ENCODE data around the gene DYNC1H1.
A peak's percentile ranks its signal among the peaks of the same experiment; 100 is the strongest.

DYNC1H1 gene

DNA sequence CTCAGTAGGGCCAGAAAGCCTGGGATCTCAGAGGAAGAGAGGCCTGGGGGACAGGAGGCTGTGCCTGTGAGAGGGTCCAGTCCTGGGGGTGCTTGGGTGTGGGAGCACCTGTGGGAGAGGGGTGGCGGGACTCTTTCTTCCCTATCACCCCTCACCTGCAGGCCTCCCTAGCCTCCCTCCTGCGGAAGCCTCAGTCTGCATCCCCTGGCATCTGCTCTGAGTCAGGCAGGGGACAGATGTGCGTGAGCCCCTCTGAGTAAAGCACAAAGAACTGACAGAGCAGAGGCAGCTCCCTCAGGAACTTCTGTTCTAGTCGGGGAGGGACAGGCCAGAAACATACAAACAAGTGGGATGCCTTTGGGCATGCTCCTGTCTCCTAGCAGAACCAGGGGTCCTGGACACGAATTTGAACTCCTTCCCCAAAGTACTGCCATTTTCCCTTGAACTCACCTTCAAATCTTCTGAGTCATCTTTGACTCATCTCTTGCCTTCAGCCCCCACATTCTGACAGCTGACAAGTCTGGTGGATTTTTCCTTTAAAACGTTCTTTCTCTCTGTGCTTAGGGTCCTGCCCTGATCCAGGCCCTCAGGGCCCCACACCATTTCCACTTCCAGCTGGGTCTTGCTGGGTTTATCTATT, 131.0 kb downstream of the DYNC1H1 start:
- no peak for DNase-seq

DNA sequence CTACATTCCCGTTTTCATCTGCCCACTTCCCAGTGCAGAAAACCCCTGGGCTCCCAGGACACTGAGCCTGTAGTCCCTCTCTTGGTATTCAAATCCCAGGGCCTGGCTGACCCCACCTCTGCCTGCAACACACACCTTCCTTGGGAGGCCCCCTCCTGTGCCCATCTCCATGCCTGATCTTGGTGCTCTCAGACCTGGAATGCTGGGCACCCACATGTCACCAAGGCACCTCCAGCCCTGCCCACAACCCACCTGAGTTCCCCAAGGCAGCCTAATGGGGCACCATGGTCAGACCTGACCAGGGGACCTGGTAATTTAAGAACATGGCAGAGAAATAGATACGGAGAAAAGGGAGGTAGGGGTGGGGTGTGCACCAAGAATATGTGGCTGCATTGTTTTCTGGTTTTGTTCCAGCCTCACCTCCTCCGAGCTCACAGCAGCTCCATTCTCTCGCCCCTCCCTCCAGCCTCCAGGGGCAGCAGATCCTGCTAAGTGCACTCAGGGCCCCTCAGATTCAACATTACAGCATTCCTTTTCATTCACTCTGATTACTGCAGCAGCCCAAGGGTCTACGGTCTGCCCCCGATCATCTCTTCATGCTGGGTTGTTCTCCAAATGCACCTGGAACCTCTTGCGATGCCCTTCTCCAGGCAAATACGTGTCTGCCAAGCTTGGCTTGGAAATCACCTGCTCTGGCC, 131.6 kb downstream of the DYNC1H1 start:
- DNase-seq: peak; percentile 44

- DNase-seq: peak; percentile 67
Measured at GRCh38 chr14:102096569-102097188, 132.3 kb downstream of the DYNC1H1 start.

GRCh38 chr14:102097441-102098135, 133.2 kb downstream of the DYNC1H1 start:
- DNase-seq: no peak

DNA sequence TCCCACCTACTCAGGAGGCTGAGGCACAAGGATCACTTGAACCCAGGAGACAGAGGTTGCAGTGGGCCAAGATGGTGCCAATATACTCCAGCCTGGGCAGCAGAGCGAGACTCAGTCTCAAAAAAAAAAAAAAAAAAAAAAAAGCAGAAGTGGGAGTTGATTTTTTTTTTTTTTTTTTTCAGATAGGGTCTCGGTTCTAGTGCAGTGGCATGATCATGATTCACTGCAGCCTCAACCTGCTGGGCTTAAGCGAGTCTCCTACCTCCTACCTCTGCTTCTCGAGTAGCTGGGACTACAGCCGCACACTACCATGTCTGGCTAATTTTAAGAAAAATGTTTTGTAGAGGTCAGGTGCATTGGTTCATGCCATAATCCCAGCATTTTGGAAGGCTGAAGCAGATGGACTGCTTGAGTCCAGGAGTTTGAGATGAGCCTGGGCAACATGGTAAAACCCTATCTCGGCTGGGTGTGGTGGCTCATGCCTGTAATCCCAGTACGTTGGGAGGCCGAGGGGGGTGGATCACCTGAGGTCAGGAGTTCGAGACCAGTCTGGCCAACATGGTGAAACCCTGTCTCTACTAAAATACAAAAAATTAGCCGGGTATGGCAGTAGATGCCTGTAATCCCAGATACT, 138.8 kb downstream of the DYNC1H1 start:
- no peak for DNase-seq

- no peak for DNase-seq
Measured at GRCh38 chr14:102105369-102105768, 141.0 kb downstream of the DYNC1H1 start.
